GM10266 (cell line): ENCODE measurements around the gene DNAH7.
"Not testable (repeated sequence)": the region's sequence is repeated elsewhere in the genome, so short reads cannot be mapped to it uniquely, and the experiment has no call there.

ENCODE experiments used
- DNase-seq: peaks from one replicate; pipeline ENCODE4 v3.0.0; 2012; ENCODE audit errors: extremely low spot score
- TF ChIP-seq, protein P1 (sequence below): IDR thresholded peaks from 2 replicates; pipeline ENCODE4 v1.5.1; 2012; ENCODE audit warnings: mild to moderate bottlenecking, low read depth; ENCODE audit not compliant: control insufficient read depth, insufficient read depth; ENCODE audit errors: missing control alignments

Gene DNAH7

DNA sequence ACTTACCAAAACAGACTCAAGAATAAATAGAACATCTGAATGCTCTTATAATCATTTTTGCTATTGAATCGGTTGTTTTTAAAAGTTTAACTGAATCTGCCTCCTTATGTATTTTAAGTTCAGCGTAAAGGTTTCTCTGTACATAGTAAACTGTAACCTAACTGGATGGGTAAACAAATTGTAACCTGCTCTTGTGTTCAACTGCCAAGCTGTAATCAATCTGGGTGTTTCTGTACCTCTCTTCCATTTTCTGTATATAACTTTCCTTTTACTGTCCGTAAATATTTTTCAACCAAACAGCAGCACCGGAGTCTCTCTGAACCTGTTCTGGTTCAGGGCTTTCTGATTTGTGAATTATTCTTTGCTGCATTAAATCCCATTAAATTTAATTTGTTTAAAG, 27.6 kb upstream of the DNAH7 start:
- TF ChIP-seq, protein P1, sequence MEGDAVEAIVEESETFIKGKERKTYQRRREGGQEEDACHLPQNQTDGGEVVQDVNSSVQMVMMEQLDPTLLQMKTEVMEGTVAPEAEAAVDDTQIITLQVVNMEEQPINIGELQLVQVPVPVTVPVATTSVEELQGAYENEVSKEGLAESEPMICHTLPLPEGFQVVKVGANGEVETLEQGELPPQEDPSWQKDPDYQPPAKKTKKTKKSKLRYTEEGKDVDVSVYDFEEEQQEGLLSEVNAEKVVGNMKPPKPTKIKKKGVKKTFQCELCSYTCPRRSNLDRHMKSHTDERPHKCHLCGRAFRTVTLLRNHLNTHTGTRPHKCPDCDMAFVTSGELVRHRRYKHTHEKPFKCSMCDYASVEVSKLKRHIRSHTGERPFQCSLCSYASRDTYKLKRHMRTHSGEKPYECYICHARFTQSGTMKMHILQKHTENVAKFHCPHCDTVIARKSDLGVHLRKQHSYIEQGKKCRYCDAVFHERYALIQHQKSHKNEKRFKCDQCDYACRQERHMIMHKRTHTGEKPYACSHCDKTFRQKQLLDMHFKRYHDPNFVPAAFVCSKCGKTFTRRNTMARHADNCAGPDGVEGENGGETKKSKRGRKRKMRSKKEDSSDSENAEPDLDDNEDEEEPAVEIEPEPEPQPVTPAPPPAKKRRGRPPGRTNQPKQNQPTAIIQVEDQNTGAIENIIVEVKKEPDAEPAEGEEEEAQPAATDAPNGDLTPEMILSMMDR, result no peak
- no peak for DNase-seq

GRCh38 chr2:196089448-196089847, 20.8 kb upstream of the DNAH7 start:
- not testable (repeated sequence) for DNase-seq

DNA sequence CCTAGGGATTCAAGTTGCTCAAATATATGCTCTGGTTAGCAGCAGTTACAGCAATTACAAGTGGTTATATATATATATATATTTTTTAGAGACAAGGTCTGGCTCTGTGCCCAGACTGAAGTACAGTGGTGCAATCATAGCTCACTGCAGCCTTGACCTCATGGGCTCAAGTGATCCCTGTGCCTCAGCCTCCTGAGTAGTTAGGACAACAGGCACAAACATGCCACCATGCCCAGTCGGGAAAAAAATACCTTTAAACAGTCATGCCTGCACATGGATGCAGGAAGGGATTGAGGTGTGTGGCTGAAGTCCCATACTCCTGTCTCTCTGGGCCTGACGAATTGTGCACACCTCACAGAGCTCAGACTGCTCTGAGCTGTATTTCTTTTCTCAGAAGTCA, 19.6 kb upstream of the DNAH7 start:
- DNase-seq, result no peak
- TF ChIP-seq, protein P1, result no peak

DNA sequence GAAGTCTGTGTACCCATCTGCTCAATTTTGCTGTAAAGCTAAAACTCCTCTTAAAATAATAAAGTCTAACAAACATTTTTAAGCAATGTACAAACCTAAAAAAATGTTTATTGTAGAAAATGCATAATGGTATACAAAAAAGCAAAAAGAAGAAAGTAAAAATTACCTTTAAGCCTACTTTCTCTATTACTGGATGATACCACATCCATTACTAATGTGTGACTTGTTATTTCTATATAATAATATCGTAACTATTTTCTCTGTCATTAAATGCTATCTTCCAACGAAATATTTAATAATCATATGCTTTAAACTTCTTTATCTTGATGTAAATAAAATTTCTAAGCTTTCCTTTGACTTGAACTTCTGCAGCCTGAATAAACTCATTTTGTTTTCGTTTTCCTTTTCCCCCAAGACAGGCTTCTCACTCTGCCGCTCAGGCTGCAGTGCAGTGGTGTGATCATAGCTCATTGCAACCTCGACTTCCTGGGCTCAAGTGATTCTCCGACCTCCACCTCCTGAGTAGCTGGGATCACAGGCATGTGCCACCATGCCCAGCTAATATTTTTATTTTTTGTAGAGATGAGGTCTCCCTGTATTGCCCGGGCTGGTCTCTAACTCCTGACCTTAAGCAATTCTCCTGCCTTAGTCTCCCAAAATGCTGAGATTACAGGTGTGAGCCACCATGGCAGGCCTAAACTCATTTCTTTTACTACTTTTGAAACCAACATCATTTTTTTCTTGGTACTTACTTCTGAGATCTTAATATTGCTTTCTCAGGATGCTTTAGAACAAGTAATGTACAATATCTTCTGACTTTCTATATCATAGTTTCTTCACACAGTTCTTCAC, 18.1 kb upstream of the DNAH7 start:
- TF ChIP-seq, protein P1, result no peak
- no peak for DNase-seq

- TF ChIP-seq, protein P1, result no peak
- no peak for DNase-seq
These were observed 15.0 kb upstream of the DNAH7 start for GRCh38 chr2:196083601-196084000.

DNA sequence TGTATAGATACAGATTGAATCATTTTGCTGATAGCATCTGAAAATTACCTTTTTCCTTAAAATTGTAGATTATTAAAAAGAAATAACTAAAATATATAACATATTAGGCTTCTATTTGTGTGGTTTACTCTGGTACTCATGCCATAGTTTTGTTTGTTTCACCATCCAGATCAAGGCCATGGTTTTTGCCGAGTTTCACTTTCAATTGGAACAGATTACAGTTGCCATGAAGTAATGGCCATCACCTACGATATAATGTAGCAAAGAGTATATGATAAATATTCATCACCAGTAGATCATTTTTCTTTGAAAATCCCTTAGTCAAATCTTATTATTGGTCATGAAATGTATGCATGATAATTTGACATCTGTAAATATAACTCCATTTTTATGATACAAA, 11.9 kb upstream of the DNAH7 start:
- TF ChIP-seq, protein P1, result no peak
- no peak for DNase-seq

- TF ChIP-seq, protein P1, result no peak
- no peak for DNase-seq
These were observed 10.4 kb upstream of the DNAH7 start for GRCh38 chr2:196079052-196079451.
